ENCODE results near the gene WDR70.
"Not testable (repeated sequence)": the region's sequence is repeated elsewhere in the genome, so short reads cannot be mapped to it uniquely, and the experiment has no call there.

Gene WDR70

GRCh38 chr5:37626266-37626665, 247.1 kb downstream of the WDR70 start:
- no peak overlapping the region for H3K27ac ChIP-seq (ENCODE audit: low read depth in 2 of 2, low read length in 2 of 2)
- H3K4me3 ChIP-seq (ENCODE audit: low read length in 2 of 2), result no peak overlapping the region
- H3K4me1 ChIP-seq (ENCODE audit: control insufficient read depth in 2 of 2, insufficient read depth in 2 of 2, low read length in 2 of 2), result no peaks in the 10 kb centered on the region
- no peak overlapping the region for H3K9ac ChIP-seq (ENCODE audit: low read depth in 1 of 2, low read length in 2 of 2)
- H3K36me3 ChIP-seq (ENCODE audit: control insufficient read depth in 2 of 2, insufficient read depth in 2 of 2, low read length in 2 of 2), result no peaks in the 10 kb centered on the region
- H3K9me3 ChIP-seq (ENCODE audit: control insufficient read depth in 2 of 2, low read length in 2 of 2), result no peaks in the 10 kb centered on the region
- no peaks in the 10 kb centered on the region for H3K27me3 ChIP-seq (ENCODE audit: control insufficient read depth in 2 of 2, insufficient read depth in 2 of 2, low read length in 2 of 2)

DNA sequence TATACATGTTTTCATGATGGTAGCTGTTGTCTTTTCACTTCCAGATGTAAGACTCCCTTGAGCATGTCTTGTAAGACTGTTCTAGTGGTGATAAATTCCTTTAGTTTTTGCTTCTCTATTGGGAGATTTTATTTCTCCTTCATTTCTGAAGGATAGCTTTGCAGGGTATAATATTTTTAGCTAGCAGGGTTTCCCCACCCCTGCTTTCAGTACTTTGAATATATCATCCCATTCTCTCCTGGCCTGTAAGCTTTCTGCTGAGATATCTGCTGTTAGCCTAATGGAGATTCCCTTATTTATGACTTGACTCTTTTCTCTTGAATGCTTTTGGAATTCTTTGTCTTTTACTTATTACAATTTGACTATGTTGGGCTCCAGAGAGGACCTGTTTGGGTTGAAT, 249.8 kb downstream of the WDR70 start:
- no peaks in the 10 kb centered on the region for H3K9me3 ChIP-seq (ENCODE audit: control insufficient read depth in 2 of 2, low read length in 2 of 2)
- H3K4me1 ChIP-seq (ENCODE audit: control insufficient read depth in 2 of 2, insufficient read depth in 2 of 2, low read length in 2 of 2), result no peaks in the 10 kb centered on the region
- H3K9ac ChIP-seq (ENCODE audit: low read depth in 1 of 2, low read length in 2 of 2), result no peak overlapping the region
- H3K36me3 ChIP-seq (ENCODE audit: control insufficient read depth in 2 of 2, insufficient read depth in 2 of 2, low read length in 2 of 2), result no peaks in the 10 kb centered on the region
- no peaks in the 10 kb centered on the region for H3K27me3 ChIP-seq (ENCODE audit: control insufficient read depth in 2 of 2, insufficient read depth in 2 of 2, low read length in 2 of 2)
- no peak overlapping the region for H3K27ac ChIP-seq (ENCODE audit: low read depth in 2 of 2, low read length in 2 of 2)
- no peak overlapping the region for H3K4me3 ChIP-seq (ENCODE audit: low read length in 2 of 2)

GRCh38 chr5:37631939-37632338, 252.8 kb downstream of the WDR70 start:
- Histone ChIP-seq H3K9me3 (ENCODE audit: control insufficient read depth in 2 of 2, low read length in 2 of 2) (no peaks in the 10 kb centered on the region), H3K27me3 (ENCODE audit: control insufficient read depth in 2 of 2, insufficient read depth in 2 of 2, low read length in 2 of 2) (no peaks in the 10 kb centered on the region), H3K4me1 (ENCODE audit: control insufficient read depth in 2 of 2, insufficient read depth in 2 of 2, low read length in 2 of 2) (no peaks in the 10 kb centered on the region), H3K4me3 (ENCODE audit: low read length in 2 of 2) (no peak overlapping the region), H3K36me3 (ENCODE audit: control insufficient read depth in 2 of 2, insufficient read depth in 2 of 2, low read length in 2 of 2) (no peaks in the 10 kb centered on the region), H3K9ac (ENCODE audit: low read depth in 1 of 2, low read length in 2 of 2) (no peak overlapping the region), H3K27ac (ENCODE audit: low read depth in 2 of 2, low read length in 2 of 2) (no peak overlapping the region)

- Histone ChIP-seq H3K9me3 (ENCODE audit: control insufficient read depth in 2 of 2, low read length in 2 of 2) (no peaks in the 10 kb centered on the region), H3K4me1 (ENCODE audit: control insufficient read depth in 2 of 2, insufficient read depth in 2 of 2, low read length in 2 of 2) (no peaks in the 10 kb centered on the region), H3K9ac (ENCODE audit: low read depth in 1 of 2, low read length in 2 of 2) (no peak overlapping the region)
Observed at GRCh38 chr5:37637165-37637845, 258.2 kb downstream of the WDR70 start.

GRCh38 chr5:37638897-37639296, 259.8 kb downstream of the WDR70 start:
- Histone ChIP-seq H3K27me3 (ENCODE audit: control insufficient read depth in 2 of 2, insufficient read depth in 2 of 2, low read length in 2 of 2) (no peaks in the 10 kb centered on the region), H3K4me1 (ENCODE audit: control insufficient read depth in 2 of 2, insufficient read depth in 2 of 2, low read length in 2 of 2) (no peaks in the 10 kb centered on the region), H3K4me3 (ENCODE audit: low read length in 2 of 2) (no peak overlapping the region), H3K36me3 (ENCODE audit: control insufficient read depth in 2 of 2, insufficient read depth in 2 of 2, low read length in 2 of 2) (no peaks in the 10 kb centered on the region), H3K9ac (ENCODE audit: low read depth in 1 of 2, low read length in 2 of 2) (no peak overlapping the region), H3K27ac (ENCODE audit: low read depth in 2 of 2, low read length in 2 of 2) (no peak overlapping the region), H3K9me3 (ENCODE audit: control insufficient read depth in 2 of 2, low read length in 2 of 2) (no peaks in the 10 kb centered on the region)

More at GRCh38 chr5:37637165-37637845, 258.2 kb downstream of the WDR70 start:
- Histone ChIP-seq H3K27ac (ENCODE audit: low read depth in 2 of 2, low read length in 2 of 2) (no peak overlapping the region), H3K4me3 (ENCODE audit: low read length in 2 of 2) (no peak overlapping the region), H3K36me3 (ENCODE audit: control insufficient read depth in 2 of 2, insufficient read depth in 2 of 2, low read length in 2 of 2) (no peaks in the 10 kb centered on the region), H3K27me3 (ENCODE audit: control insufficient read depth in 2 of 2, insufficient read depth in 2 of 2, low read length in 2 of 2) (no peaks in the 10 kb centered on the region)

- Histone ChIP-seq H3K9ac (ENCODE audit: low read depth in 1 of 2, low read length in 2 of 2) (no peak overlapping the region), H3K36me3 (ENCODE audit: control insufficient read depth in 2 of 2, insufficient read depth in 2 of 2, low read length in 2 of 2) (no peaks in the 10 kb centered on the region), H3K4me1 (ENCODE audit: control insufficient read depth in 2 of 2, insufficient read depth in 2 of 2, low read length in 2 of 2) (no peaks in the 10 kb centered on the region), H3K27me3 (ENCODE audit: control insufficient read depth in 2 of 2, insufficient read depth in 2 of 2, low read length in 2 of 2) (no peaks in the 10 kb centered on the region), H3K4me3 (ENCODE audit: low read length in 2 of 2) (no peak overlapping the region), H3K27ac (ENCODE audit: low read depth in 2 of 2, low read length in 2 of 2) (no peak overlapping the region), H3K9me3 (ENCODE audit: control insufficient read depth in 2 of 2, low read length in 2 of 2) (no peaks in the 10 kb centered on the region)
Observed at GRCh38 chr5:37640088-37640487, 261.0 kb downstream of the WDR70 start.

- H3K4me3 ChIP-seq (ENCODE audit: low read length in 2 of 2), result no peak overlapping the region
- H3K9ac ChIP-seq (ENCODE audit: low read depth in 1 of 2, low read length in 2 of 2), result no peak overlapping the region
- H3K27me3 ChIP-seq (ENCODE audit: control insufficient read depth in 2 of 2, insufficient read depth in 2 of 2, low read length in 2 of 2), result no peaks in the 10 kb centered on the region
- no peak overlapping the region for H3K27ac ChIP-seq (ENCODE audit: low read depth in 2 of 2, low read length in 2 of 2)
- no peaks in the 10 kb centered on the region for H3K36me3 ChIP-seq (ENCODE audit: control insufficient read depth in 2 of 2, insufficient read depth in 2 of 2, low read length in 2 of 2)
- no peaks in the 10 kb centered on the region for H3K4me1 ChIP-seq (ENCODE audit: control insufficient read depth in 2 of 2, insufficient read depth in 2 of 2, low read length in 2 of 2)
- H3K9me3 ChIP-seq (ENCODE audit: control insufficient read depth in 2 of 2, low read length in 2 of 2), result no peaks in the 10 kb centered on the region
Observed at GRCh38 chr5:37641933-37642332, 262.8 kb downstream of the WDR70 start.

GRCh38 chr5:37645707-37646106, 266.6 kb downstream of the WDR70 start:
- H3K9me3 ChIP-seq (ENCODE audit: control insufficient read depth in 2 of 2, low read length in 2 of 2), result no peaks in the 10 kb centered on the region
- no peaks in the 10 kb centered on the region for H3K27me3 ChIP-seq (ENCODE audit: control insufficient read depth in 2 of 2, insufficient read depth in 2 of 2, low read length in 2 of 2)

GRCh38 chr5:37654566-37654965, 275.4 kb downstream of the WDR70 start:
- not testable (repeated sequence) for H3K36me3 ChIP-seq (ENCODE audit: control insufficient read depth in 2 of 2, insufficient read depth in 2 of 2, low read length in 2 of 2); H3K4me1 ChIP-seq (ENCODE audit: control insufficient read depth in 2 of 2, insufficient read depth in 2 of 2, low read length in 2 of 2); H3K9ac ChIP-seq (ENCODE audit: low read depth in 1 of 2, low read length in 2 of 2); H3K27ac ChIP-seq (ENCODE audit: low read depth in 2 of 2, low read length in 2 of 2); H3K9me3 ChIP-seq (ENCODE audit: control insufficient read depth in 2 of 2, low read length in 2 of 2); H3K4me3 ChIP-seq (ENCODE audit: low read length in 2 of 2); H3K27me3 ChIP-seq (ENCODE audit: control insufficient read depth in 2 of 2, insufficient read depth in 2 of 2, low read length in 2 of 2)

More at GRCh38 chr5:37645707-37646106, 266.6 kb downstream of the WDR70 start:
- Histone ChIP-seq H3K27ac (ENCODE audit: low read depth in 2 of 2, low read length in 2 of 2) (no peak overlapping the region), H3K4me3 (ENCODE audit: low read length in 2 of 2) (no peak overlapping the region), H3K9ac (ENCODE audit: low read depth in 1 of 2, low read length in 2 of 2) (no peak overlapping the region), H3K36me3 (ENCODE audit: control insufficient read depth in 2 of 2, insufficient read depth in 2 of 2, low read length in 2 of 2) (peaks cover 0 to 2% of the 10 kb centered on the region in 2 donors), H3K4me1 (ENCODE audit: control insufficient read depth in 2 of 2, insufficient read depth in 2 of 2, low read length in 2 of 2) (no peaks in the 10 kb centered on the region)

GRCh38 chr5:37657046-37657445, 277.9 kb downstream of the WDR70 start:
- Histone ChIP-seq H3K9ac (ENCODE audit: low read depth in 1 of 2, low read length in 2 of 2) (no peak overlapping the region), H3K27me3 (ENCODE audit: control insufficient read depth in 2 of 2, insufficient read depth in 2 of 2, low read length in 2 of 2) (no peaks in the 10 kb centered on the region), H3K4me1 (ENCODE audit: control insufficient read depth in 2 of 2, insufficient read depth in 2 of 2, low read length in 2 of 2) (no peaks in the 10 kb centered on the region), H3K4me3 (ENCODE audit: low read length in 2 of 2) (no peak overlapping the region), H3K36me3 (ENCODE audit: control insufficient read depth in 2 of 2, insufficient read depth in 2 of 2, low read length in 2 of 2) (no peaks in the 10 kb centered on the region), H3K27ac (ENCODE audit: low read depth in 2 of 2, low read length in 2 of 2) (no peak overlapping the region), H3K9me3 (ENCODE audit: control insufficient read depth in 2 of 2, low read length in 2 of 2) (no peaks in the 10 kb centered on the region)

All from mucosa of rectum (tissue), 2 donors.